ENCODE results near the gene TOGARAM2. TPM values are rescaled to one million over a fixed set of nuclear protein-coding genes. Genes with fewer than 3 reads are reported as not detected.

The TOGARAM2 gene
- total RNA-seq, 2 experiments from 2014 or later: 0.03 TPM; not detected in 1

GRCh38 chr2:28989973-28990372 lies 8.9 kb downstream of the TOGARAM2 start:
- no peak for DNase-seq (ENCODE audit: low spot score)
- Histone ChIP-seq H4K20me1 (ENCODE audit: insufficient read depth, low read length) (no peaks in the 10 kb centered on the region), H3K4me3 (ENCODE audit: low read depth, low read length, poor library complexity, severe bottlenecking) (no peak overlapping the region), H3K9me3 (ENCODE audit: low read length) (no peaks in the 10 kb centered on the region), H3K4me1 (ENCODE audit: insufficient read depth, low read length, poor library complexity, severe bottlenecking) (no peaks in the 10 kb centered on the region), H2AFZ (ENCODE audit: low read length) (no peak overlapping the region), H3K36me3 (ENCODE audit: insufficient read depth, low read length) (no peaks in the 10 kb centered on the region), H3K4me2 (ENCODE audit: low read length) (no peak overlapping the region), H3K9me2 (ENCODE audit: insufficient read depth, low read length) (no peaks in the 10 kb centered on the region), H3K79me2 (ENCODE audit: insufficient read depth, low read depth, low read length) (no peaks in the 10 kb centered on the region), H3K27ac (ENCODE audit: low read depth, low read length, poor library complexity, severe bottlenecking) (no peak overlapping the region)
- ChIA-PET CTCF (ENCODE audit: unreplicated experiment) (no interaction called here), POLR2A (no interaction called here)
- intact Hi-C loops (cut with micrococcal nuclease; ENCODE audit: unreplicated experiment): no loop called here
- no TSS peak for BruUV-seq (replicated peaks)
- TF ChIP-seq EZH2phosphoT487 (IDR thresholded peaks at IDR 0.05; ENCODE audit: borderline replicate concordance, low read depth, low read length): no peak
- no peak for TF ChIP-seq CTCF (conservative IDR thresholded peaks at IDR 0.05; ENCODE audit: low read length)

- no peak overlapping the region for H2AFZ ChIP-seq (ENCODE audit: low read length)
- H3K9me2 ChIP-seq (ENCODE audit: insufficient read depth, low read length): no peaks in the 10 kb centered on the region
- BruUV-seq (replicated peaks): no TSS peak
- no peak overlapping the region for H3K4me3 ChIP-seq (ENCODE audit: low read depth, low read length, poor library complexity, severe bottlenecking)
- H3K27ac ChIP-seq (ENCODE audit: low read depth, low read length, poor library complexity, severe bottlenecking): no peak overlapping the region
- no peaks in the 10 kb centered on the region for H4K20me1 ChIP-seq (ENCODE audit: insufficient read depth, low read length)
- intact Hi-C loops (cut with micrococcal nuclease; ENCODE audit: unreplicated experiment): no loop called here
- H3K4me1 ChIP-seq (ENCODE audit: insufficient read depth, low read length, poor library complexity, severe bottlenecking): no peaks in the 10 kb centered on the region
- no peaks in the 10 kb centered on the region for H3K79me2 ChIP-seq (ENCODE audit: insufficient read depth, low read depth, low read length)
- ChIA-PET CTCF (ENCODE audit: unreplicated experiment) (no interaction called here), POLR2A (no interaction called here)
- no peaks in the 10 kb centered on the region for H3K36me3 ChIP-seq (ENCODE audit: insufficient read depth, low read length)
- no peak for DNase-seq (ENCODE audit: low spot score)
- no peaks in the 10 kb centered on the region for H3K9me3 ChIP-seq (ENCODE audit: low read length)
- no peak overlapping the region for H3K4me2 ChIP-seq (ENCODE audit: low read length)
- TF ChIP-seq CTCF (conservative IDR thresholded peaks at IDR 0.05; ENCODE audit: low read length) (no peak), EZH2phosphoT487 (IDR thresholded peaks at IDR 0.05; ENCODE audit: borderline replicate concordance, low read depth, low read length) (no peak)
Observed at GRCh38 chr2:28990445-28990844, 9.3 kb downstream of the TOGARAM2 start.

GRCh38 chr2:28991021-28991420 lies 9.9 kb downstream of the TOGARAM2 start:
- no peak overlapping the region for H3K4me3 ChIP-seq (ENCODE audit: low read depth, low read length, poor library complexity, severe bottlenecking)
- H3K79me2 ChIP-seq (ENCODE audit: insufficient read depth, low read depth, low read length): no peaks in the 10 kb centered on the region
- BruUV-seq (replicated peaks): no TSS peak
- POLR2A ChIA-PET: no interaction called here
- intact Hi-C loops (cut with micrococcal nuclease; ENCODE audit: unreplicated experiment): no loop called here
- no peak overlapping the region for H3K4me2 ChIP-seq (ENCODE audit: low read length)
- TF ChIP-seq EZH2phosphoT487 (IDR thresholded peaks at IDR 0.05; ENCODE audit: borderline replicate concordance, low read depth, low read length) (no peak), CTCF (conservative IDR thresholded peaks at IDR 0.05; ENCODE audit: low read length) (no peak)
- CTCF ChIA-PET (ENCODE audit: unreplicated experiment): no interaction called here
- H3K4me1 ChIP-seq (ENCODE audit: insufficient read depth, low read length, poor library complexity, severe bottlenecking): no peaks in the 10 kb centered on the region
- H3K9me2 ChIP-seq (ENCODE audit: insufficient read depth, low read length): no peaks in the 10 kb centered on the region
- no peak overlapping the region for H3K27ac ChIP-seq (ENCODE audit: low read depth, low read length, poor library complexity, severe bottlenecking)
- no peaks in the 10 kb centered on the region for H4K20me1 ChIP-seq (ENCODE audit: insufficient read depth, low read length)
- no peak for DNase-seq (ENCODE audit: low spot score)
- H3K9me3 ChIP-seq (ENCODE audit: low read length): no peaks in the 10 kb centered on the region
- no peak overlapping the region for H2AFZ ChIP-seq (ENCODE audit: low read length)
- no peaks in the 10 kb centered on the region for H3K36me3 ChIP-seq (ENCODE audit: insufficient read depth, low read length)

Measured in OCI-LY7 (cell line).